Suprapubic skin (tissue), 3 donors: ENCODE measurements around the gene ELF5.

Experiments
- POLR2A ChIP-seq, 2 donors: fragments of 450-650 bp; IDR thresholded peaks; one replicate each; pipeline ENCODE4 v1.6.1; 2017; ENCODE audit warnings: antibody characterized with exemption in 2 of 2, mild to moderate bottlenecking in 2 of 2, moderate library complexity in 2 of 2
- TF ChIP-seq, protein P1 (sequence below), 2 donors: fragments of 200-600 bp in 1 of 2; fragments of 450-650 bp in 1 of 2; sonication (generic) in 1 of 2; IDR thresholded peaks; one replicate each; pipeline ENCODE4 v1.5.1; 2016 to 2019; ENCODE audit warnings: antibody characterized with exemption in 2 of 2, mild to moderate bottlenecking in 1 of 2, moderate library complexity in 1 of 2

DNA sequence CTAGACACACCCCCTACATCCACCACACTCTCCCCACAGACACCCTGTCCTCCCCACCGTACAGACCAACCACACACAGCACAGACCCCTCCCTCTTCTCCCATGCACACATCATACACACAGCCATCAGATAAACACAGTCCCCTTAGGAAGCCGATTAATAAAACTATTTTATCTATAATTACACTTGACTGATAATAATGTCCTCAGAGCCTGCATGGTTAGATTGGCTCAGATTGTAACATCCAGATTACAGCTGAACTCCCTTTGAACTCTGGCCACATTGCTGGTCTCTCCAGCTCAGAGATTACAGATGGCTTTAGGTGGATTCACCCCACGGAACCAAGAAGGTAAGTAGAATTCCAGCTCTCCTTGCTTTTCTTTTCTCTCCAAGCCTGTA lies 9.5 kb upstream of the ELF5 start:
- TF ChIP-seq, protein P1, sequence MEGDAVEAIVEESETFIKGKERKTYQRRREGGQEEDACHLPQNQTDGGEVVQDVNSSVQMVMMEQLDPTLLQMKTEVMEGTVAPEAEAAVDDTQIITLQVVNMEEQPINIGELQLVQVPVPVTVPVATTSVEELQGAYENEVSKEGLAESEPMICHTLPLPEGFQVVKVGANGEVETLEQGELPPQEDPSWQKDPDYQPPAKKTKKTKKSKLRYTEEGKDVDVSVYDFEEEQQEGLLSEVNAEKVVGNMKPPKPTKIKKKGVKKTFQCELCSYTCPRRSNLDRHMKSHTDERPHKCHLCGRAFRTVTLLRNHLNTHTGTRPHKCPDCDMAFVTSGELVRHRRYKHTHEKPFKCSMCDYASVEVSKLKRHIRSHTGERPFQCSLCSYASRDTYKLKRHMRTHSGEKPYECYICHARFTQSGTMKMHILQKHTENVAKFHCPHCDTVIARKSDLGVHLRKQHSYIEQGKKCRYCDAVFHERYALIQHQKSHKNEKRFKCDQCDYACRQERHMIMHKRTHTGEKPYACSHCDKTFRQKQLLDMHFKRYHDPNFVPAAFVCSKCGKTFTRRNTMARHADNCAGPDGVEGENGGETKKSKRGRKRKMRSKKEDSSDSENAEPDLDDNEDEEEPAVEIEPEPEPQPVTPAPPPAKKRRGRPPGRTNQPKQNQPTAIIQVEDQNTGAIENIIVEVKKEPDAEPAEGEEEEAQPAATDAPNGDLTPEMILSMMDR (IDR thresholded peaks at IDR 0.05) = no peak
- no peak for TF ChIP-seq POLR2A (IDR thresholded peaks at IDR 0.05)
